GM12878 (cell line): ENCODE results near the gene POLD2. TPM values are rescaled to one million over a fixed set of nuclear protein-coding genes. Genes with fewer than 3 reads are reported as not detected.

Experiments used
- ATAC-seq: fragments of 200-7000 bp; cut with Tn5 transposase; 3 replicates; pipeline ENCODE4 v1.9.1; 2020; ENCODE audit warnings: mild to moderate bottlenecking, moderate library complexity
- BruUV-seq: library from RNA; stranded (reverse); fragments of 400-500 nt; replicated peaks from 2 replicates; lab custom pipeline; 2021; lab: Mats Ljungman, UMichigan
- CTCF ChIA-PET: fragments of 300-600 bp; sonication (Branson Sonifier 250); formaldehyde crosslinking; extraction: SDS; loops from one replicate; lab custom pipeline; 2021; ENCODE audit warnings: inconsistent platforms; lab: Yijun Ruan, JAX
- POLR2A ChIA-PET: fragments of 350-600 bp; formaldehyde crosslinking; extraction: SDS; loops from one replicate; lab custom pipeline; 2021; ENCODE audit warnings: inconsistent platforms; lab: Charles Lee
- RAD21 ChIA-PET: fragments of 300-600 bp; sonication (Branson Sonifier 250); formaldehyde crosslinking; loops from one replicate; lab custom pipeline; 2023; ENCODE audit warnings: antibody characterized with exemption; ENCODE audit not compliant: unreplicated experiment; lab: Charles Lee
- SMC1A ChIA-PET: fragments of 300-600 bp; sonication (Branson Sonifier 250); formaldehyde crosslinking; loops from one replicate; lab custom pipeline; 2023; ENCODE audit not compliant: unreplicated experiment, uncharacterized antibody; lab: Charles Lee
- DNase-seq: peaks from one replicate; pipeline ENCODE4 v3.0.0-alpha.2; 2011; ENCODE audit warnings: low read depth, low spot score
- FAIRE-seq: peaks from 3 replicates; lab custom pipeline; 2011; peaks lifted over from hg19 to GRCh38; lab: Jason Lieb, UNC
- H2AFZ ChIP-seq: 2 replicates; pipeline ENCODE4 v1.6.0; 2011; ENCODE audit warnings: low read depth, low read length, control low read depth; ENCODE audit not compliant: control insufficient read depth
- H3K27ac ChIP-seq: 2 replicates; pipeline ENCODE4 v1.5.1; 2011; ENCODE audit warnings: control low read depth; ENCODE audit not compliant: control insufficient read depth, insufficient read depth
- H3K27me3 ChIP-seq, 2 experiments: replicated peaks in 1 of 2; 2 replicates each; pipeline versions ENCODE4 v1.6.0 to v1.6.1; 2011; ENCODE audit warnings: low read length in 1 of 2; ENCODE audit not compliant: control insufficient read depth in 2 of 2, insufficient read depth in 2 of 2
- H3K36me3 ChIP-seq, 2 experiments: 2 replicates each; pipeline ENCODE4 v1.5.1; 2011; ENCODE audit warnings: low read length in 1 of 2; ENCODE audit not compliant: control insufficient read depth in 2 of 2, insufficient read depth in 2 of 2
- H3K4me1 ChIP-seq: 2 replicates; pipeline ENCODE4 v1.6.1; 2011; ENCODE audit warnings: mild to moderate bottlenecking, low read length, moderate library complexity, mixed read lengths; ENCODE audit not compliant: control insufficient read depth, insufficient read depth
- H3K4me2 ChIP-seq: 2 replicates; pipeline ENCODE4 v1.6.0; 2011; ENCODE audit warnings: control low read depth; ENCODE audit not compliant: control insufficient read depth, insufficient read depth
- H3K4me3 ChIP-seq: fragments of 200-600 bp; sonication (generic); 2 replicates; pipeline ENCODE4 v1.5.1; 2016
- H3K79me2 ChIP-seq: 2 replicates; pipeline ENCODE4 v1.6.0; 2011; ENCODE audit warnings: low read length; ENCODE audit not compliant: control insufficient read depth, insufficient read depth
- H3K9ac ChIP-seq: 2 replicates; pipeline ENCODE4 v1.8.0; 2011; ENCODE audit warnings: low read length, control low read depth, mixed read lengths; ENCODE audit not compliant: control insufficient read depth, insufficient read depth
- H3K9me3 ChIP-seq: replicated peaks from 3 replicates; pipeline ENCODE4 v1.5.1; 2011; ENCODE audit warnings: mild to moderate bottlenecking, low read length; ENCODE audit not compliant: control insufficient read depth, insufficient read depth
- H4K20me1 ChIP-seq: 2 replicates; pipeline ENCODE4 v1.6.0; 2011; ENCODE audit not compliant: control insufficient read depth, insufficient read depth
- LARP7 ChIP-seq: fragments of 450-650 bp; IDR thresholded peaks from 2 replicates; pipeline ENCODE4 v1.6.1; 2017; ENCODE audit warnings: mild to moderate bottlenecking
- NFXL1 ChIP-seq: fragments of 450-650 bp; IDR thresholded peaks from 2 replicates; pipeline ENCODE4 v1.6.1; 2017; ENCODE audit warnings: antibody characterized with exemption, mild to moderate bottlenecking, borderline replicate concordance
- NR2F1 ChIP-seq: fragments of 450-650 bp; conservative IDR thresholded peaks from 2 replicates; pipeline ENCODE4 v1.6.1; 2017; ENCODE audit warnings: mild to moderate bottlenecking
- NRF1 ChIP-seq: conservative IDR thresholded peaks from 2 replicates; pipeline ENCODE4 v1.6.1; 2011; ENCODE audit warnings: mild to moderate bottlenecking, low read depth, low read length, improper control_type of control experiment
- POLR2A ChIP-seq: IDR thresholded peaks from 2 replicates; pipeline ENCODE4 v1.6.1; 2011; ENCODE audit warnings: low read depth, mild to moderate bottlenecking, low read length
- POLR2AphosphoS2 ChIP-seq: IDR thresholded peaks from 2 replicates; pipeline ENCODE4 v1.6.1; 2011; ENCODE audit warnings: low read depth, mild to moderate bottlenecking, low read length, improper control_type of control experiment, moderate library complexity
- RAD51 ChIP-seq: fragments of 450-650 bp; IDR thresholded peaks from 2 replicates; pipeline ENCODE4 v1.6.1; 2016; ENCODE audit warnings: moderate library complexity, mild to moderate bottlenecking, inconsistent platforms
- SMAD1 ChIP-seq: fragments of 450-650 bp; IDR thresholded peaks from 2 replicates; pipeline ENCODE4 v1.6.1; 2018; ENCODE audit warnings: mild to moderate bottlenecking, low read depth; ENCODE audit not compliant: partially characterized antibody
- SP1 ChIP-seq: IDR thresholded peaks from one replicate; pipeline ENCODE4 v1.6.1; 2011; ENCODE audit warnings: low read depth, low read length
- SRF ChIP-seq, 2 experiments: IDR thresholded peaks; 2 replicates each; pipeline ENCODE4 v1.6.1; 2011; ENCODE audit warnings: low read depth in 2 of 2, low read length in 2 of 2, mild to moderate bottlenecking in 1 of 2, moderate library complexity in 1 of 2
- TAF1 ChIP-seq: IDR thresholded peaks from 2 replicates; pipeline ENCODE4 v1.6.1; 2011; ENCODE audit warnings: mild to moderate bottlenecking, low read depth, low read length, borderline replicate concordance
- TARDBP ChIP-seq: IDR thresholded peaks from 2 replicates; pipeline ENCODE4 v1.6.1; 2016; ENCODE audit warnings: borderline replicate concordance
- TCF12 ChIP-seq: IDR thresholded peaks from 2 replicates; pipeline ENCODE4 v1.6.1; 2011; ENCODE audit warnings: low read depth, mild to moderate bottlenecking, low read length
- WGBS: methylation state at CpG from one replicate; pipeline ENCODE4 v1.1.6; 2016; ENCODE audit warnings: low lambda C conversion rate; ENCODE audit not compliant: insufficient replicate concordance, insufficient coverage; ENCODE audit errors: missing lambda C conversion rate; 5-methylcytosine and 5-hydroxymethylcytosine counted together
- in situ Hi-C: fragments of 300-500 bp; cut with MboI; formaldehyde crosslinking; loops from 9 replicates; pipeline ENCODE4 v1.14.3; 2018; ENCODE audit warnings: mixed read lengths
- intact Hi-C: fragments of 100-400 bp; cut with micrococcal nuclease; formaldehyde crosslinking; loops from one replicate; pipeline ENCODE4 v1.14.2; 2022; ENCODE audit not compliant: unreplicated experiment
- polyA plus RNA-seq, 11 experiments: library from polyadenylated mRNA; depleted of rRNA in 4 of 11; unstranded in 6 of 11; stranded (reverse) in 5 of 11; fragments of >200 nt; fragmentation: Nextera tagmentation in 4 of 11; fragmentation: Illumina TruSeq in 1 of 11; extraction: Ambion mirVana in 4 of 11; extraction: Trizol in 1 of 11; gene quantifications; 1 replicate in 1 of 11; 2 replicates in 10 of 11; pipeline versions ENCODE4 v1.2.1 to v1.2.3, GENCODE V29; 2011 to 2016; ENCODE audit warnings: inconsistent platforms in 2 of 11, missing spikeins in 2 of 11, low read depth in 1 of 11
- total RNA-seq, 4 experiments: library from RNA; depleted of rRNA in 3 of 4; stranded (reverse); fragments of >200 nt in 3 of 4; fragmentation: Illumina TruSeq in 1 of 4; extraction: Trizol in 1 of 4; gene quantifications; 2 replicates each; pipeline versions ENCODE4 v1.2.1 to v1.2.3, GENCODE V29; 2013 to 2021
- TF ChIP-seq, protein P1 (sequence below): IDR thresholded peaks from 2 replicates; pipeline ENCODE4 v1.6.1; 2011; ENCODE audit warnings: low read depth, mild to moderate bottlenecking, low read length, moderate library complexity, borderline replicate concordance; ENCODE audit errors: extremely low read depth
- TF ChIP-seq, protein P2 (sequence below): fragments of 450-650 bp; IDR thresholded peaks from 2 replicates; pipeline ENCODE4 v1.6.1; 2017; ENCODE audit warnings: low read depth, mild to moderate bottlenecking, moderate library complexity
- TF ChIP-seq, protein P3 (sequence below): IDR thresholded peaks from 2 replicates; pipeline ENCODE4 v1.6.1; 2011; ENCODE audit warnings: borderline replicate concordance, low read depth, mild to moderate bottlenecking, moderate library complexity, low read length; ENCODE audit not compliant: insufficient read depth, poor library complexity, severe bottlenecking

Gene POLD2
- total and polyA plus RNA-seq, 10 of the 15 experiments (the other 5 are each of a cell fraction or from before 2014, with no cell fraction given): 19.1 to 287 (median 169) TPM

- H3K36me3 ChIP-seq: peaks cover 5 to 10% of the 10 kb centered on the region in 2 experiments; a peak in 3 of 4 replicates
- H3K4me1 ChIP-seq: no peaks in the 10 kb centered on the region
- ChIA-PET POLR2A (interaction anchor here (0.9 kb wide), 1 partner anchor 16 kb away, joined by 3 read pairs; no protein-coding TSS in a partner anchor), RAD21 (no interaction called here), CTCF (no interaction called here), SMC1A (no interaction called here)
- ATAC-seq: no peak
- FAIRE-seq: no peak
- no peak for DNase-seq
- H3K27me3 ChIP-seq: no peaks in the 10 kb centered on the region
- no peak overlapping the region for H3K27ac ChIP-seq
- WGBS: 90% methylated on average over 12 of the region's 12 CpGs
- BruUV-seq: no TSS peak
- no peak overlapping the region for H2AFZ ChIP-seq
- H3K9ac ChIP-seq: no peak overlapping the region
- TF ChIP-seq TARDBP: no peak
- TF ChIP-seq NRF1: no peak
- no peak for TF ChIP-seq NFXL1
- TF ChIP-seq NR2F1: no peak
- no peak for TF ChIP-seq POLR2A
- no peak for TF ChIP-seq TAF1
- TF ChIP-seq SRF (IDR thresholded peaks at IDR 0.05; ENCODE audit: low read depth in 2 of 2, low read length in 2 of 2): no peak
- TF ChIP-seq RAD51: no peak
- TF ChIP-seq, protein P1, sequence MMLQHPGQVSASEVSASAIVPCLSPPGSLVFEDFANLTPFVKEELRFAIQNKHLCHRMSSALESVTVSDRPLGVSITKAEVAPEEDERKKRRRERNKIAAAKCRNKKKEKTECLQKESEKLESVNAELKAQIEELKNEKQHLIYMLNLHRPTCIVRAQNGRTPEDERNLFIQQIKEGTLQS: no peak
- TF ChIP-seq, protein P2, sequence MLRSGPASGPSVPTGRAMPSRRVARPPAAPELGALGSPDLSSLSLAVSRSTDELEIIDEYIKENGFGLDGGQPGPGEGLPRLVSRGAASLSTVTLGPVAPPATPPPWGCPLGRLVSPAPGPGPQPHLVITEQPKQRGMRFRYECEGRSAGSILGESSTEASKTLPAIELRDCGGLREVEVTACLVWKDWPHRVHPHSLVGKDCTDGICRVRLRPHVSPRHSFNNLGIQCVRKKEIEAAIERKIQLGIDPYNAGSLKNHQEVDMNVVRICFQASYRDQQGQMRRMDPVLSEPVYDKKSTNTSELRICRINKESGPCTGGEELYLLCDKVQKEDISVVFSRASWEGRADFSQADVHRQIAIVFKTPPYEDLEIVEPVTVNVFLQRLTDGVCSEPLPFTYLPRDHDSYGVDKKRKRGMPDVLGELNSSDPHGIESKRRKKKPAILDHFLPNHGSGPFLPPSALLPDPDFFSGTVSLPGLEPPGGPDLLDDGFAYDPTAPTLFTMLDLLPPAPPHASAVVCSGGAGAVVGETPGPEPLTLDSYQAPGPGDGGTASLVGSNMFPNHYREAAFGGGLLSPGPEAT: no peak
- TF ChIP-seq TCF12: no peak
- no peak for TF ChIP-seq LARP7
- TF ChIP-seq POLR2AphosphoS2: no peak
- TF ChIP-seq SP1: no peak
- TF ChIP-seq, protein P3, sequence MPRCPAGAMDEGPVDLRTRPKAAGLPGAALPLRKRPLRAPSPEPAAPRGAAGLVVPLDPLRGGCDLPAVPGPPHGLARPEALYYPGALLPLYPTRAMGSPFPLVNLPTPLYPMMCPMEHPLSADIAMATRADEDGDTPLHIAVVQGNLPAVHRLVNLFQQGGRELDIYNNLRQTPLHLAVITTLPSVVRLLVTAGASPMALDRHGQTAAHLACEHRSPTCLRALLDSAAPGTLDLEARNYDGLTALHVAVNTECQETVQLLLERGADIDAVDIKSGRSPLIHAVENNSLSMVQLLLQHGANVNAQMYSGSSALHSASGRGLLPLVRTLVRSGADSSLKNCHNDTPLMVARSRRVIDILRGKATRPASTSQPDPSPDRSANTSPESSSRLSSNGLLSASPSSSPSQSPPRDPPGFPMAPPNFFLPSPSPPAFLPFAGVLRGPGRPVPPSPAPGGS: no peak
- TF ChIP-seq SMAD1: no peak
- no peak overlapping the region for H3K4me2 ChIP-seq
- in situ Hi-C loops (no loop called here), intact Hi-C loops (no loop called here)
- no peaks in the 10 kb centered on the region for H3K79me2 ChIP-seq
- no peak overlapping the region for H3K4me3 ChIP-seq
- H3K9me3 ChIP-seq: no peaks in the 10 kb centered on the region
- no peaks in the 10 kb centered on the region for H4K20me1 ChIP-seq
Observed at GRCh38 chr7:44114586-44115310, 8.6 kb downstream of the POLD2 start.
